ENCODE measurements around the gene CLCN4.

CLCN4 gene

GRCh38 chrX:10244915-10245622 lies 88.3 kb downstream of the CLCN4 start:
- Histone ChIP-seq H3K4me1 (peaks cover 53% of the 10 kb centered on the region), H3K9me3 (peaks cover 9% of the 10 kb centered on the region; the same call in 1 of the 2 replicates), H4K20me1 (no peaks in the 10 kb centered on the region), H3K4me2 (peak overlapping the region; percentile 11), H3K36me3 (no peaks in the 10 kb centered on the region), H3K27ac (no peak overlapping the region), H3K9ac (no peak overlapping the region), H3K4me3 (no peak overlapping the region), H3K27me3 (peaks cover 43% of the 10 kb centered on the region)
- no peak for TF ChIP-seq Cebpa-rat (IDR thresholded peaks at IDR 0.05)

GRCh38 chrX:10245886-10246285 lies 89.1 kb downstream of the CLCN4 start:
- no peak overlapping the region for H3K4me3 ChIP-seq
- H3K4me1 ChIP-seq = peaks cover 53% of the 10 kb centered on the region
- TF ChIP-seq Cebpa-rat (IDR thresholded peaks at IDR 0.05) = no peak
- no peaks in the 10 kb centered on the region for H4K20me1 ChIP-seq
- peak overlapping the region; percentile 11 for H3K4me2 ChIP-seq
- no peak overlapping the region for H3K27ac ChIP-seq
- H3K27me3 ChIP-seq = peaks cover 38% of the 10 kb centered on the region
- H3K36me3 ChIP-seq = no peaks in the 10 kb centered on the region
- no peak overlapping the region for H3K9ac ChIP-seq
- peaks cover 9% of the 10 kb centered on the region; the same call in 1 of the 2 replicates for H3K9me3 ChIP-seq

- peak overlapping the region; percentile 11 for H3K4me2 ChIP-seq
- TF ChIP-seq Cebpa-rat (IDR thresholded peaks at IDR 0.05) = no peak
Measured at GRCh38 chrX:10246297-10246696, 89.5 kb downstream of the CLCN4 start.

GRCh38 chrX:10246846-10247245 lies 90.1 kb downstream of the CLCN4 start:
- H3K27me3 ChIP-seq = peaks cover 29% of the 10 kb centered on the region; the same call in 1 of the 2 replicates
- no peaks in the 10 kb centered on the region for H3K36me3 ChIP-seq
- no peak overlapping the region for H3K27ac ChIP-seq
- TF ChIP-seq Cebpa-rat (IDR thresholded peaks at IDR 0.05) = no peak
- H3K9ac ChIP-seq = no peak overlapping the region
- H3K9me3 ChIP-seq = peaks cover 9% of the 10 kb centered on the region; the same call in 1 of the 2 replicates
- H3K4me3 ChIP-seq = no peak overlapping the region
- H4K20me1 ChIP-seq = no peaks in the 10 kb centered on the region
- no peak overlapping the region for H3K4me2 ChIP-seq
- peaks cover 45% of the 10 kb centered on the region for H3K4me1 ChIP-seq

More at GRCh38 chrX:10246297-10246696, 89.5 kb downstream of the CLCN4 start:
- Histone ChIP-seq H4K20me1 (no peaks in the 10 kb centered on the region), H3K27me3 (peaks cover 34% of the 10 kb centered on the region), H3K4me1 (peaks cover 51% of the 10 kb centered on the region), H3K9me3 (peaks cover 9% of the 10 kb centered on the region; the same call in 1 of the 2 replicates), H3K27ac (no peak overlapping the region), H3K36me3 (no peaks in the 10 kb centered on the region), H3K4me3 (no peak overlapping the region), H3K9ac (no peak overlapping the region)

GRCh38 chrX:10254739-10255138 lies 98.0 kb downstream of the CLCN4 start:
- Histone ChIP-seq H3K4me2 (no peak overlapping the region), H3K27ac (no peak overlapping the region), H3K4me3 (no peak overlapping the region), H3K27me3 (peaks cover 63% of the 10 kb centered on the region), H4K20me1 (no peaks in the 10 kb centered on the region), H3K9me3 (no peaks in the 10 kb centered on the region), H3K4me1 (no peaks in the 10 kb centered on the region), H3K36me3 (no peaks in the 10 kb centered on the region), H3K9ac (no peak overlapping the region)
- TF ChIP-seq Cebpa-rat (IDR thresholded peaks at IDR 0.05) = no peak

GRCh38 chrX:10259716-10260115 lies 102.9 kb downstream of the CLCN4 start:
- H3K9me3 ChIP-seq = no peaks in the 10 kb centered on the region
- H3K27ac ChIP-seq = no peak overlapping the region
- H3K4me3 ChIP-seq = no peak overlapping the region
- H3K36me3 ChIP-seq = no peaks in the 10 kb centered on the region
- peaks cover 7% of the 10 kb centered on the region for H3K4me1 ChIP-seq
- no peaks in the 10 kb centered on the region for H4K20me1 ChIP-seq
- no peak overlapping the region for H3K4me2 ChIP-seq
- no peak overlapping the region for H3K9ac ChIP-seq
- no peak for TF ChIP-seq Cebpa-rat (IDR thresholded peaks at IDR 0.05)
- peaks cover 44% of the 10 kb centered on the region for H3K27me3 ChIP-seq

GRCh38 chrX:10265775-10266174 lies 109.0 kb downstream of the CLCN4 start:
- Histone ChIP-seq H3K4me1 (peaks cover 17% of the 10 kb centered on the region), H3K27me3 (peaks cover 26% of the 10 kb centered on the region), H3K4me2 (peak overlapping the region; percentile 27; the same call in 1 of the 2 replicates), H3K36me3 (no peaks in the 10 kb centered on the region), H3K9me3 (no peaks in the 10 kb centered on the region), H4K20me1 (no peaks in the 10 kb centered on the region), H3K27ac (no peak overlapping the region), H3K9ac (no peak overlapping the region), H3K4me3 (no peak overlapping the region)
- no peak for TF ChIP-seq Cebpa-rat (IDR thresholded peaks at IDR 0.05)

- Histone ChIP-seq H3K9ac (no peak overlapping the region), H3K36me3 (no peaks in the 10 kb centered on the region), H3K4me1 (peaks cover 10% of the 10 kb centered on the region), H3K27ac (no peak overlapping the region), H4K20me1 (no peaks in the 10 kb centered on the region), H3K9me3 (no peaks in the 10 kb centered on the region), H3K27me3 (peaks cover 81% of the 10 kb centered on the region), H3K4me3 (no peak overlapping the region), H3K4me2 (no peak overlapping the region)
- no peak for TF ChIP-seq Cebpa-rat (IDR thresholded peaks at IDR 0.05)
Measured at GRCh38 chrX:10278716-10279115, 121.9 kb downstream of the CLCN4 start.

- Histone ChIP-seq H3K9ac (no peak overlapping the region), H3K27me3 (peaks cover 86% of the 10 kb centered on the region), H3K27ac (no peak overlapping the region), H3K4me1 (peaks cover 10% of the 10 kb centered on the region), H3K9me3 (no peaks in the 10 kb centered on the region), H4K20me1 (no peaks in the 10 kb centered on the region), H3K4me3 (no peak overlapping the region), H3K36me3 (no peaks in the 10 kb centered on the region), H3K4me2 (no peak overlapping the region)
- no peak for TF ChIP-seq Cebpa-rat (IDR thresholded peaks at IDR 0.05)
Measured at GRCh38 chrX:10280071-10280470, 123.3 kb downstream of the CLCN4 start.

GRCh38 chrX:10282490-10282889 lies 125.7 kb downstream of the CLCN4 start:
- Histone ChIP-seq H4K20me1 (no peaks in the 10 kb centered on the region), H3K9me3 (no peaks in the 10 kb centered on the region), H3K4me2 (no peak overlapping the region), H3K4me1 (peaks cover 10% of the 10 kb centered on the region), H3K27me3 (peaks cover 86% of the 10 kb centered on the region), H3K4me3 (no peak overlapping the region), H3K9ac (no peak overlapping the region), H3K27ac (no peak overlapping the region), H3K36me3 (no peaks in the 10 kb centered on the region)
- TF ChIP-seq Cebpa-rat (IDR thresholded peaks at IDR 0.05) = no peak

Measured in BLaER1 (cell line).